H9 (cell line): ENCODE data around the gene NRM. TPM values are rescaled to one million over a fixed set of nuclear protein-coding genes. Genes with fewer than 3 reads are reported as not detected.

ENCODE experiments used
- DNase-seq: peaks from one replicate; pipeline ENCODE4 v3.0.0-alpha.2; 2017
- H2AFZ ChIP-seq: one replicate; pipeline ENCODE4 v1.6.1; 2013; ENCODE audit warnings: mild to moderate bottlenecking, low read length, control low read depth, moderate library complexity
- H2AK5ac ChIP-seq: 2 replicates; pipeline ENCODE4 v1.6.1; 2013; ENCODE audit warnings: low read length, control low read depth, mixed read lengths; ENCODE audit not compliant: insufficient read length
- H2BK120ac ChIP-seq: one replicate; pipeline ENCODE4 v1.6.1; 2013; ENCODE audit warnings: low read depth, mild to moderate bottlenecking, low read length, control low read depth, inconsistent platforms; ENCODE audit not compliant: poor library complexity, severe bottlenecking
- H2BK12ac ChIP-seq: 2 replicates; pipeline ENCODE4 v1.6.1; 2013; ENCODE audit warnings: low read length, control low read depth, mixed read lengths, low read depth; ENCODE audit not compliant: insufficient read length
- H2BK15ac ChIP-seq: 2 replicates; pipeline ENCODE4 v1.6.1; 2013; ENCODE audit warnings: low read depth, low read length, control low read depth
- H2BK20ac ChIP-seq: one replicate; pipeline ENCODE4 v1.6.1; 2013; ENCODE audit warnings: low read depth, mild to moderate bottlenecking, low read length, control low read depth, inconsistent platforms; ENCODE audit not compliant: poor library complexity, severe bottlenecking
- H2BK5ac ChIP-seq: 2 replicates; pipeline ENCODE4 v1.6.1; 2013; ENCODE audit warnings: low read length, control low read depth, mixed read lengths; ENCODE audit not compliant: insufficient read length
- H3K14ac ChIP-seq: 2 replicates; pipeline ENCODE4 v1.6.1; 2013; ENCODE audit warnings: low read length, control low read depth; ENCODE audit not compliant: insufficient read depth
- H3K18ac ChIP-seq: 2 replicates; pipeline ENCODE4 v1.6.1; 2013; ENCODE audit warnings: low read depth, mild to moderate bottlenecking, mixed read lengths, low read length, control low read depth; ENCODE audit not compliant: insufficient read length
- H3K23ac ChIP-seq: 2 replicates; pipeline ENCODE4 v1.6.1; 2013; ENCODE audit warnings: low read length, control low read depth, mixed read lengths, low read depth; ENCODE audit not compliant: insufficient read length
- H3K23me2 ChIP-seq: 2 replicates; pipeline ENCODE4 v1.6.1; 2013; ENCODE audit warnings: low read depth, mild to moderate bottlenecking, mixed read lengths, low read length, control low read depth; ENCODE audit not compliant: insufficient read length, poor library complexity, severe bottlenecking
- H3K27ac ChIP-seq: 2 replicates; pipeline ENCODE4 v1.5.1; 2013; ENCODE audit warnings: low read length, control low read depth, mixed read lengths, low read depth; ENCODE audit not compliant: insufficient read length
- H3K27me3 ChIP-seq: 2 replicates; pipeline ENCODE4 v1.6.1; 2013; ENCODE audit warnings: low read length, control low read depth, inconsistent platforms; ENCODE audit not compliant: insufficient read depth
- H3K4ac ChIP-seq: 2 replicates; pipeline ENCODE4 v1.6.1; 2013; ENCODE audit warnings: low read depth, mild to moderate bottlenecking, control low read depth, inconsistent platforms, low read length, moderate library complexity
- H3K4me1 ChIP-seq: 2 replicates; pipeline ENCODE4 v1.6.1; 2013; ENCODE audit warnings: low read length, control low read depth, inconsistent platforms; ENCODE audit not compliant: insufficient read depth
- H3K4me2 ChIP-seq: 2 replicates; pipeline ENCODE4 v1.6.1; 2013; ENCODE audit warnings: low read length, control low read depth, mixed read lengths; ENCODE audit not compliant: insufficient read length, insufficient read depth
- H3K56ac ChIP-seq: 2 replicates; pipeline ENCODE4 v1.6.1; 2013; ENCODE audit warnings: low read depth, mild to moderate bottlenecking, mixed read lengths, low read length, control low read depth; ENCODE audit not compliant: insufficient read length
- H3K79me1 ChIP-seq: 2 replicates; pipeline ENCODE4 v1.6.1; 2013; ENCODE audit warnings: low read depth, mild to moderate bottlenecking, moderate library complexity, low read length, control low read depth, inconsistent platforms; ENCODE audit not compliant: insufficient read depth, poor library complexity, severe bottlenecking
- H3K79me2 ChIP-seq: 2 replicates; pipeline ENCODE4 v1.6.1; 2013; ENCODE audit warnings: low read length, control low read depth, inconsistent platforms; ENCODE audit not compliant: insufficient read depth
- H3K9ac ChIP-seq: 2 replicates; pipeline ENCODE4 v1.6.1; 2013; ENCODE audit warnings: low read length, control low read depth, mixed read lengths; ENCODE audit not compliant: insufficient read length; ENCODE audit errors: extremely low read depth
- H3K9me3 ChIP-seq: one replicate; pipeline ENCODE4 v1.6.1; 2013; ENCODE audit warnings: low read depth, low read length, inconsistent platforms; ENCODE audit not compliant: control insufficient read depth
- H3T11ph ChIP-seq: one replicate; pipeline ENCODE4 v1.6.1; 2013; ENCODE audit warnings: mild to moderate bottlenecking, low read length, control low read depth, inconsistent platforms
- H4K20me1 ChIP-seq: one replicate; pipeline ENCODE4 v1.6.1; 2013; ENCODE audit not compliant: control insufficient read depth, insufficient read length, insufficient read depth
- H4K5ac ChIP-seq: 2 replicates; pipeline ENCODE4 v1.6.1; 2013; ENCODE audit warnings: low read depth, mild to moderate bottlenecking, mixed read lengths, low read length, control low read depth; ENCODE audit not compliant: insufficient read length
- H4K8ac ChIP-seq: replicated peaks from 2 replicates; pipeline ENCODE4 v1.6.1; 2013; ENCODE audit warnings: low read length, control low read depth, mixed read lengths, low read depth; ENCODE audit not compliant: insufficient read length
- H4K91ac ChIP-seq: 2 replicates; pipeline ENCODE4 v1.6.1; 2013; ENCODE audit warnings: low read depth, mild to moderate bottlenecking, moderate library complexity, mixed read lengths, low read length, control low read depth; ENCODE audit not compliant: insufficient read length
- H3K27ac Mint-ChIP-seq, 3 experiments: 2 replicates in 2 of 3; 3 replicates in 1 of 3; pipeline ENCODE4 v1.8.0; 2020 to 2021; ENCODE audit warnings: mixed read lengths in 3 of 3, mild to moderate bottlenecking in 1 of 3, moderate library complexity in 1 of 3
- H3K27me3 Mint-ChIP-seq: 2 replicates; pipeline ENCODE4 v1.8.0; 2021; ENCODE audit warnings: low read depth, mild to moderate bottlenecking, moderate library complexity, mixed read lengths
- H3K36me3 Mint-ChIP-seq, 3 experiments: 2 replicates in 2 of 3; 3 replicates in 1 of 3; pipeline ENCODE4 v1.8.0; 2020 to 2021; ENCODE audit warnings: low read depth in 3 of 3, mixed read lengths in 3 of 3; ENCODE audit not compliant: insufficient read depth in 1 of 3
- H3K4me1 Mint-ChIP-seq, 2 experiments: 2 replicates each; pipeline ENCODE4 v1.8.0; 2020; ENCODE audit warnings: mixed read lengths in 2 of 2
- H3K4me3 Mint-ChIP-seq, 2 experiments: 2 replicates in 1 of 2; 3 replicates in 1 of 2; pipeline ENCODE4 v1.8.0; 2020 to 2021; ENCODE audit warnings: mild to moderate bottlenecking in 2 of 2, mixed read lengths in 2 of 2, moderate library complexity in 1 of 2
- H3K9me3 Mint-ChIP-seq, 2 experiments: 2 replicates in 1 of 2; 3 replicates in 1 of 2; pipeline ENCODE4 v1.8.0; 2020; ENCODE audit warnings: mild to moderate bottlenecking in 2 of 2, mixed read lengths in 2 of 2, moderate library complexity in 1 of 2
- WGBS: extraction: QIAGEN DNeasy Blood & Tissue Kit; methylation state at CpG from one replicate; pipeline ENCODE4 v1.1.7; 2013; ENCODE audit warnings: missing lambda C conversion rate, low lambda C conversion rate, mixed read lengths; ENCODE audit not compliant: insufficient read length; ENCODE audit errors: extremely low coverage; 5-methylcytosine and 5-hydroxymethylcytosine counted together
- total RNA-seq: library from RNA; stranded (reverse); gene quantifications from 2 replicates; pipeline ENCODE4 v1.2.1, GENCODE V29; 2021
- TF ChIP-seq, protein P1 (sequence below): fragments of 200-600 bp; sonication (generic); conservative IDR thresholded peaks from 3 replicates; pipeline ENCODE4 v1.8.0; 2021; ENCODE audit warnings: antibody characterized with exemption, mild to moderate bottlenecking

Gene NRM
- total RNA-seq, 1 experiment from 2014 or later, result 36.5 TPM

DNA sequence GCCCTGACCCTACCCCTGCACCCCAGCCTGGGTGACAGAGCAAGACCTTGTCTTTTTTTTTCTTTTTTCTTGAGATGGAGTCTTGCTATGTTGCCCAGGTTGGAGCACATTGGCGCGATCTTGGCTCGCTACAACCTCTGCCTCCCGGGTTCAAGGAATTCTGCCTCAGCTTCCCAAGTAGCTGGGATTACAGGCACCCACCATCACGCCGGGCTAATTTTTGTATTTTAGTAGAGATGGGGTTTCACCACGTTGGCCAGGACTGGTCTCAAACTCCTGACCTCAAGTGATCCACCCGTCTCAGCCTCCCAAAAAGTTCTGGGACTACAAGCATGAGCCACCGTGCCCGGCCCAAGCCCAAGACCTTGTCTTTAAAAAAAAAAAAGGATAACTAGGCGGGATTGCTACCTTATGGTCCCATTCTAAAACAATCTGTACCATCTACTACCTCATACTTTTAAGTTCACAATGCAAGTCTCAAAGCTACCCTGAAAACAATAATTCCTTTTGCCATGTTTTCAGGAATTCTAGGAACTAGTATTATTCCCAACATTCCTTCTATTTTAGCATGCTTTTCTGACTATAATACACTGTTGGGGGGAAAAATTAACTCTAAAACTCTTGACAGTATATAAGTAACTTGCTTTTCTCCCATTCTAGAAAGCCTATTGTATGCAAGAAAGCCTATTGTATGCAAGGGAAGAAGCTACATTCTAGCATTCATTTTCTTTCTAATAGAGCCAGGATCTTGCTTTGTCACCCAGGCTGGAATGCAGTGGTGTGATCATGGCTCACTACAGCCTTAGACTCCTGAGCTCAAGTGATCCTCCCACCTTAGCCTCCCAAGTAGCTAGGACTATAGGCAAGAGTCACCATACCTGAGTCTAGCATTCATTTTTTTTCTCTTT, 36.0 kb upstream of the NRM start:
- Histone ChIP-seq H4K8ac (no peak overlapping the region), H3K9me3 (no peaks in the 10 kb centered on the region), H2BK15ac (no peak overlapping the region), H3K14ac (no peak overlapping the region), H3K27ac (no peak overlapping the region), H3K79me2 (peaks cover 2% of the 10 kb centered on the region; the same call in 1 of the 2 replicates), H2BK5ac (no peak overlapping the region), H4K20me1 (no peaks in the 10 kb centered on the region), H2BK20ac (no peak overlapping the region), H3K23ac (no peak overlapping the region), H4K91ac (no peak overlapping the region), H3K27me3 (no peaks in the 10 kb centered on the region), H3T11ph (no peak overlapping the region), H3K4me2 (no peak overlapping the region), H2AK5ac (no peak overlapping the region), H2BK120ac (no peak overlapping the region), H3K4ac (no peak overlapping the region), H3K18ac (no peak overlapping the region), H3K56ac (no peak overlapping the region), H4K5ac (no peak overlapping the region), H3K4me1 (no peaks in the 10 kb centered on the region), H2AFZ (no peak overlapping the region), H3K79me1 (no peaks in the 10 kb centered on the region), H3K9ac (no peak overlapping the region), H3K23me2 (peaks cover under 1% of the 10 kb centered on the region), H2BK12ac (no peak overlapping the region)
- no CpG with 5 or more reads among the region's 11 CpGs for WGBS
- H3K4me3 Mint-ChIP-seq, result no peak overlapping the region
- DNase-seq, result no peak
- H3K4me1 Mint-ChIP-seq, result peaks cover 23 to 33% of the 10 kb centered on the region in 2 experiments
- H3K27ac Mint-ChIP-seq, result peak overlapping the region in 1 of 3 experiments; percentile 74; a peak in 3 of 7 replicates
- peaks cover 5% of the 10 kb centered on the region; the same call in 1 of the 2 replicates for H3K27me3 Mint-ChIP-seq
- peaks cover 42 to 81% (median 57%) of the 10 kb centered on the region in 3 experiments for H3K36me3 Mint-ChIP-seq
- TF ChIP-seq, protein P1, sequence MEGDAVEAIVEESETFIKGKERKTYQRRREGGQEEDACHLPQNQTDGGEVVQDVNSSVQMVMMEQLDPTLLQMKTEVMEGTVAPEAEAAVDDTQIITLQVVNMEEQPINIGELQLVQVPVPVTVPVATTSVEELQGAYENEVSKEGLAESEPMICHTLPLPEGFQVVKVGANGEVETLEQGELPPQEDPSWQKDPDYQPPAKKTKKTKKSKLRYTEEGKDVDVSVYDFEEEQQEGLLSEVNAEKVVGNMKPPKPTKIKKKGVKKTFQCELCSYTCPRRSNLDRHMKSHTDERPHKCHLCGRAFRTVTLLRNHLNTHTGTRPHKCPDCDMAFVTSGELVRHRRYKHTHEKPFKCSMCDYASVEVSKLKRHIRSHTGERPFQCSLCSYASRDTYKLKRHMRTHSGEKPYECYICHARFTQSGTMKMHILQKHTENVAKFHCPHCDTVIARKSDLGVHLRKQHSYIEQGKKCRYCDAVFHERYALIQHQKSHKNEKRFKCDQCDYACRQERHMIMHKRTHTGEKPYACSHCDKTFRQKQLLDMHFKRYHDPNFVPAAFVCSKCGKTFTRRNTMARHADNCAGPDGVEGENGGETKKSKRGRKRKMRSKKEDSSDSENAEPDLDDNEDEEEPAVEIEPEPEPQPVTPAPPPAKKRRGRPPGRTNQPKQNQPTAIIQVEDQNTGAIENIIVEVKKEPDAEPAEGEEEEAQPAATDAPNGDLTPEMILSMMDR, result no peak
- H3K9me3 Mint-ChIP-seq, result no peaks in the 10 kb centered on the region
